K562 (cell line): ENCODE data around the gene LPAR6. TPM values are rescaled to one million over a fixed set of nuclear protein-coding genes. Genes with fewer than 3 reads are reported as not detected.

Experiments
- ATAC-seq: fragments of 200-7000 bp; cut with Tn5 transposase; 3 replicates; pipeline ENCODE4 v1.9.1; 2020; ENCODE audit warnings: moderate library complexity
- BruUV-seq: library from RNA; stranded (reverse); fragments of 400-500 nt; replicated peaks from 2 replicates; lab custom pipeline; 2021; lab: Mats Ljungman, UMichigan
- CTCF ChIA-PET: fragments of 300-600 bp; formaldehyde crosslinking; extraction: SDS; loops from one replicate; lab custom pipeline; 2021; ENCODE audit warnings: low intra/inter-chr PET ratio; lab: Yijun Ruan, JAX
- POLR2A ChIA-PET: fragments of 300-600, 350-650 bp; sonication (Branson Sonifier 250); formaldehyde crosslinking; extraction: SDS; loops from one replicate; lab custom pipeline; 2021; ENCODE audit warnings: antibody characterized with exemption, inconsistent platforms; lab: Yijun Ruan, JAX
- DNase-seq, 4 experiments: peaks; one replicate each; pipeline versions ENCODE4 v3.0.0 to v3.0.0-alpha.2; 2011 to 2018; ENCODE audit warnings: low spot score in 3 of 4, mixed read lengths in 3 of 4; ENCODE audit errors: extremely low read depth in 1 of 4
- FAIRE-seq: peaks from 2 replicates; lab custom pipeline; 2011; peaks lifted over from hg19 to GRCh38; lab: Jason Lieb, UNC
- H2AFZ ChIP-seq: 2 replicates; pipeline ENCODE4 v1.6.0; 2011; ENCODE audit warnings: low read depth, low read length, control low read depth, inconsistent platforms
- H3K27ac ChIP-seq: fragments of 200-600 bp; 3 replicates; pipeline ENCODE4 v1.8.0; 2011; ENCODE audit warnings: low read depth, mild to moderate bottlenecking, control low read depth, inconsistent platforms, low read length, moderate library complexity, mixed read lengths; ENCODE audit errors: extremely low read depth
- H3K27me3 ChIP-seq, 2 experiments: fragments of 300-600 bp in 1 of 2; 2 replicates in 1 of 2; 3 replicates in 1 of 2; pipeline versions ENCODE4 v1.6.0 to v1.8.0; 2011; ENCODE audit warnings: inconsistent platforms in 2 of 2, low read length in 2 of 2, mild to moderate bottlenecking in 1 of 2, mixed read lengths in 1 of 2, moderate library complexity in 1 of 2; ENCODE audit not compliant: control insufficient read depth in 2 of 2, insufficient read depth in 2 of 2
- H3K36me3 ChIP-seq: fragments of 300-600 bp; 3 replicates; pipeline ENCODE4 v1.8.0; 2011; ENCODE audit warnings: mild to moderate bottlenecking, low read length, inconsistent platforms; ENCODE audit not compliant: control insufficient read depth, insufficient read depth
- H3K4me1 ChIP-seq, 2 experiments: fragments of 200-600 bp in 1 of 2; replicated peaks in 1 of 2; 2 replicates in 1 of 2; 3 replicates in 1 of 2; pipeline versions ENCODE4 v1.5.1 to v1.8.0; 2011; ENCODE audit warnings: inconsistent platforms in 2 of 2, low read length in 2 of 2, mild to moderate bottlenecking in 1 of 2, mixed read lengths in 1 of 2, moderate library complexity in 1 of 2; ENCODE audit not compliant: control insufficient read depth in 2 of 2, insufficient read depth in 2 of 2
- H3K4me2 ChIP-seq: 2 replicates; pipeline ENCODE4 v1.6.1; 2011; ENCODE audit warnings: low read length, control low read depth, inconsistent platforms, mixed read lengths; ENCODE audit not compliant: insufficient read depth
- H3K4me3 ChIP-seq: fragments of 200-600 bp; sonication (generic), shearing (Covaris generic); 2 replicates; pipeline ENCODE4 v1.5.1; 2016; ENCODE audit warnings: control low read depth, inconsistent platforms
- H3K79me2 ChIP-seq: fragments of 200-600 bp; 3 replicates; pipeline ENCODE4 v1.8.0; 2011; ENCODE audit warnings: low read length, inconsistent platforms; ENCODE audit not compliant: control insufficient read depth, insufficient read depth
- H3K9ac ChIP-seq, 2 experiments: 2 replicates each; pipeline versions ENCODE4 v1.6.0 to v1.6.1; 2011; ENCODE audit warnings: low read depth in 2 of 2, low read length in 2 of 2, control low read depth in 1 of 2, inconsistent platforms in 1 of 2, mild to moderate bottlenecking in 1 of 2, mixed read lengths in 1 of 2; ENCODE audit not compliant: insufficient read depth in 1 of 2
- H3K9me1 ChIP-seq: one replicate; pipeline ENCODE4 v1.6.0; 2011; ENCODE audit warnings: inconsistent platforms, mild to moderate bottlenecking, low read length, moderate library complexity; ENCODE audit not compliant: control insufficient read depth, insufficient read depth
- H3K9me3 ChIP-seq: replicated peaks from 2 replicates; pipeline ENCODE4 v1.5.1; 2011; ENCODE audit warnings: low read depth, low read length, inconsistent platforms; ENCODE audit not compliant: control insufficient read depth, insufficient read depth
- H4K20me1 ChIP-seq: replicated peaks from 2 replicates; pipeline ENCODE4 v1.6.1; 2011; ENCODE audit warnings: low read length, inconsistent platforms, mixed read lengths; ENCODE audit not compliant: control insufficient read depth, insufficient read depth
- CUX1 ChIP-seq: fragments of 200-800 bp; sonication (Bioruptor generic); IDR thresholded peaks from 2 replicates; pipeline ENCODE4 v1.6.1; 2016; ENCODE audit warnings: missing genetic modification characterization, missing compliant biosample characterization
- ELF1 ChIP-seq: fragments of 200-800 bp; sonication (Bioruptor generic); IDR thresholded peaks from 2 replicates; pipeline ENCODE4 v1.6.1; 2016; ENCODE audit warnings: missing genetic modification characterization, missing compliant biosample characterization
- KDM2B ChIP-seq: fragments of 250-450 bp; sonication (Bioruptor Pico); IDR thresholded peaks from 2 replicates; pipeline ENCODE4 v1.8.0; 2021; ENCODE audit warnings: mild to moderate bottlenecking, moderate library complexity
- PCBP1 ChIP-seq: fragments of 200-400 bp; formaldehyde crosslinking; IDR thresholded peaks from 2 replicates; pipeline ENCODE4 v1.6.1; 2018; ENCODE audit warnings: mild to moderate bottlenecking, low read depth, low read length; ENCODE audit not compliant: poor library complexity, severe bottlenecking
- PHF8 ChIP-seq: fragments of 200-600 bp; sonication (generic); IDR thresholded peaks from 2 replicates; pipeline ENCODE4 v1.6.1; 2012; ENCODE audit warnings: mixed run types, mild to moderate bottlenecking, inconsistent platforms, low read length, moderate library complexity, borderline replicate concordance
- XRCC4 ChIP-seq: IDR thresholded peaks from one replicate; pipeline ENCODE4 v1.6.1; 2011; ENCODE audit not compliant: insufficient read depth, insufficient read length; ENCODE audit errors: extremely low read depth
- ZNF395 ChIP-seq: fragments of 200-800 bp; sonication (Bioruptor generic); IDR thresholded peaks from 2 replicates; pipeline ENCODE4 v1.6.1; 2017; ENCODE audit warnings: missing genetic modification characterization, missing compliant biosample characterization
- WGBS: fragments of 100-300 bp; shearing (Covaris generic); methylation state at CpG from one replicate; pipeline ENCODE4 v1.1.6; 2016; ENCODE audit warnings: low coverage, mixed read lengths; ENCODE audit not compliant: insufficient coverage; ENCODE audit errors: missing lambda C conversion rate; 5-methylcytosine and 5-hydroxymethylcytosine counted together
- in situ Hi-C: fragments of 300-500 bp; cut with MboI; formaldehyde crosslinking; loops from 4 replicates; pipeline ENCODE4 v1.15.0; 2018; ENCODE audit warnings: inconsistent platforms, mixed read lengths
- intact Hi-C: fragments of 100-400 bp; cut with micrococcal nuclease; formaldehyde crosslinking; loops from 2 replicates; pipeline ENCODE4 v1.14.2; 2022
- polyA plus RNA-seq, 8 experiments: library from polyadenylated mRNA; depleted of rRNA in 4 of 8; stranded (reverse) in 5 of 8; unstranded in 3 of 8; fragments of >200 nt; fragmentation: Nextera tagmentation in 2 of 8; fragmentation: Illumina TruSeq in 1 of 8; extraction: Ambion mirVana in 2 of 8; extraction: Trizol in 1 of 8; gene quantifications; 2 replicates each; pipeline versions ENCODE4 v1.2.1 to v1.2.3, GENCODE V29; 2011 to 2014; ENCODE audit warnings: inconsistent platforms in 1 of 8, missing spikeins in 1 of 8
- total RNA-seq, 7 experiments: library from RNA; depleted of rRNA in 6 of 7; stranded (reverse); fragments of >200 nt in 6 of 7; fragmentation: Illumina TruSeq in 2 of 7; extraction: Trizol in 2 of 7; gene quantifications; 2 replicates each; pipeline versions ENCODE4 v1.2.1 to v1.2.3, GENCODE V29; 2011 to 2021; ENCODE audit warnings: low replicate concordance in 1 of 7
- TF ChIP-seq, protein P1 (sequence below): IDR thresholded peaks from 2 replicates; pipeline ENCODE4 v1.6.1; 2011; ENCODE audit warnings: borderline replicate concordance, low read depth, mild to moderate bottlenecking, moderate library complexity, low read length; ENCODE audit not compliant: insufficient read depth, poor library complexity, severe bottlenecking
- TF ChIP-seq, protein P2 (sequence below): sonication (generic); formaldehyde crosslinking; IDR thresholded peaks from 2 replicates; pipeline ENCODE4 v1.8.1; 2023; ENCODE audit warnings: mild to moderate bottlenecking, missing genetic modification reagents

Gene LPAR6
- total and polyA plus RNA-seq, 9 of the 15 experiments (the other 6 are each of a cell fraction or from before 2014, with no cell fraction given): 0.04 to 0.14 (median 0.10) TPM; not detected in 5

GRCh38 chr13:48411147-48411794, 1.6 kb downstream of the LPAR6 start:
- no TSS peak for BruUV-seq
- H3K9ac ChIP-seq: no peak overlapping the region
- TF ChIP-seq ELF1 (tag) (no peak), KDM2B (CRISPR knock-in tag) (no peak), PHF8 (no peak), PCBP1 (no peak), XRCC4 (no peak), ZNF395 (CRISPR knock-in tag) (no peak), CUX1 (CRISPR knock-in tag) (no peak)
- TF ChIP-seq, protein P1, sequence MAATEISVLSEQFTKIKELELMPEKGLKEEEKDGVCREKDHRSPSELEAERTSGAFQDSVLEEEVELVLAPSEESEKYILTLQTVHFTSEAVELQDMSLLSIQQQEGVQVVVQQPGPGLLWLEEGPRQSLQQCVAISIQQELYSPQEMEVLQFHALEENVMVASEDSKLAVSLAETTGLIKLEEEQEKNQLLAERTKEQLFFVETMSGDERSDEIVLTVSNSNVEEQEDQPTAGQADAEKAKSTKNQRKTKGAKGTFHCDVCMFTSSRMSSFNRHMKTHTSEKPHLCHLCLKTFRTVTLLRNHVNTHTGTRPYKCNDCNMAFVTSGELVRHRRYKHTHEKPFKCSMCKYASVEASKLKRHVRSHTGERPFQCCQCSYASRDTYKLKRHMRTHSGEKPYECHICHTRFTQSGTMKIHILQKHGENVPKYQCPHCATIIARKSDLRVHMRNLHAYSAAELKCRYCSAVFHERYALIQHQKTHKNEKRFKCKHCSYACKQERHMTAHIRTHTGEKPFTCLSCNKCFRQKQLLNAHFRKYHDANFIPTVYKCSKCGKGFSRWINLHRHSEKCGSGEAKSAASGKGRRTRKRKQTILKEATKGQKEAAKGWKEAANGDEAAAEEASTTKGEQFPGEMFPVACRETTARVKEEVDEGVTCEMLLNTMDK: no peak
- TF ChIP-seq, protein P2, sequence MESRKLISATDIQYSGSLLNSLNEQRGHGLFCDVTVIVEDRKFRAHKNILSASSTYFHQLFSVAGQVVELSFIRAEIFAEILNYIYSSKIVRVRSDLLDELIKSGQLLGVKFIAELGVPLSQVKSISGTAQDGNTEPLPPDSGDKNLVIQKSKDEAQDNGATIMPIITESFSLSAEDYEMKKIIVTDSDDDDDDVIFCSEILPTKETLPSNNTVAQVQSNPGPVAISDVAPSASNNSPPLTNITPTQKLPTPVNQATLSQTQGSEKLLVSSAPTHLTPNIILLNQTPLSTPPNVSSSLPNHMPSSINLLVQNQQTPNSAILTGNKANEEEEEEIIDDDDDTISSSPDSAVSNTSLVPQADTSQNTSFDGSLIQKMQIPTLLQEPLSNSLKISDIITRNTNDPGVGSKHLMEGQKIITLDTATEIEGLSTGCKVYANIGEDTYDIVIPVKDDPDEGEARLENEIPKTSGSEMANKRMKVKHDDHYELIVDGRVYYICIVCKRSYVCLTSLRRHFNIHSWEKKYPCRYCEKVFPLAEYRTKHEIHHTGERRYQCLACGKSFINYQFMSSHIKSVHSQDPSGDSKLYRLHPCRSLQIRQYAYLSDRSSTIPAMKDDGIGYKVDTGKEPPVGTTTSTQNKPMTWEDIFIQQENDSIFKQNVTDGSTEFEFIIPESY (CRISPR knock-in tag): no peak

More at GRCh38 chr13:48411147-48411794, 1.6 kb downstream of the LPAR6 start:
- Histone ChIP-seq H3K36me3 (no peaks in the 10 kb centered on the region), H3K9me3 (peaks cover 2% of the 10 kb centered on the region; the same call in 1 of the 2 replicates), H3K4me2 (no peak overlapping the region), H3K4me1 (no peaks in the 10 kb centered on the region), H2AFZ (no peak overlapping the region), H3K9me1 (no peaks in the 10 kb centered on the region), H3K79me2 (no peaks in the 10 kb centered on the region), H4K20me1 (no peaks in the 10 kb centered on the region), H3K27ac (no peak overlapping the region), H3K4me3 (no peak overlapping the region), H3K27me3 (no peaks in the 10 kb centered on the region)
- ChIA-PET POLR2A (no interaction called here), CTCF (no interaction called here)
- in situ Hi-C loops: no loop called here
- 100% methylated on average over 1 of the region's 1 CpG for whole genome bisulfite sequencing
- no peak for DNase-seq
- no peak for FAIRE-seq
- intact Hi-C loops: no loop called here
- no peak for ATAC-seq
